RCC 7860 (cell line): ENCODE measurements around the gene RMRP.

Experiments
- DNase-seq: peaks from one replicate; pipeline ENCODE4 v3.0.0-alpha.2; 2015; ENCODE audit warnings: low spot score
- FAIRE-seq: peaks from 2 replicates; lab custom pipeline; 2012; peaks lifted over from hg19 to GRCh38; lab: Jason Lieb, UNC

RMRP gene

DNA sequence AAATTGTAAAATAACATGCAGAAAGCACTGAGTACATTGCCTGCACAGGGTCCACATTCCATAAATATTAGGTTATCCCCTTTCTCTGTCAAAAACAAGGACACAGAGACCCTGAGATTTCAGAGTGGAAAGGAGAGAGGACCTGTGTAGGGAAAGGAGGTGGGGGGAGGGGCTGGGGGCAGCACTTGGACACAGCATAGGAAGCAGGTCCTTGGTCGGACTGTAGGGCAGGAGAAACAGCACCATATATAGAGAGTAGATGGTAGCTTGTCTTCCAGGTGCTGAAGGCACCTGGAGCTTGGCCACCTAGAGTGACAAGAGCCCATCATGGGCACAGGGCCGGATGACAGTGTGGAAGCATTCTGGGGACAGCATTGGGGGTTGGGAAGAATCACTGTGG, 29.5 kb upstream of the RMRP start:
- no peak for DNase-seq
- no peak for FAIRE-seq

DNA sequence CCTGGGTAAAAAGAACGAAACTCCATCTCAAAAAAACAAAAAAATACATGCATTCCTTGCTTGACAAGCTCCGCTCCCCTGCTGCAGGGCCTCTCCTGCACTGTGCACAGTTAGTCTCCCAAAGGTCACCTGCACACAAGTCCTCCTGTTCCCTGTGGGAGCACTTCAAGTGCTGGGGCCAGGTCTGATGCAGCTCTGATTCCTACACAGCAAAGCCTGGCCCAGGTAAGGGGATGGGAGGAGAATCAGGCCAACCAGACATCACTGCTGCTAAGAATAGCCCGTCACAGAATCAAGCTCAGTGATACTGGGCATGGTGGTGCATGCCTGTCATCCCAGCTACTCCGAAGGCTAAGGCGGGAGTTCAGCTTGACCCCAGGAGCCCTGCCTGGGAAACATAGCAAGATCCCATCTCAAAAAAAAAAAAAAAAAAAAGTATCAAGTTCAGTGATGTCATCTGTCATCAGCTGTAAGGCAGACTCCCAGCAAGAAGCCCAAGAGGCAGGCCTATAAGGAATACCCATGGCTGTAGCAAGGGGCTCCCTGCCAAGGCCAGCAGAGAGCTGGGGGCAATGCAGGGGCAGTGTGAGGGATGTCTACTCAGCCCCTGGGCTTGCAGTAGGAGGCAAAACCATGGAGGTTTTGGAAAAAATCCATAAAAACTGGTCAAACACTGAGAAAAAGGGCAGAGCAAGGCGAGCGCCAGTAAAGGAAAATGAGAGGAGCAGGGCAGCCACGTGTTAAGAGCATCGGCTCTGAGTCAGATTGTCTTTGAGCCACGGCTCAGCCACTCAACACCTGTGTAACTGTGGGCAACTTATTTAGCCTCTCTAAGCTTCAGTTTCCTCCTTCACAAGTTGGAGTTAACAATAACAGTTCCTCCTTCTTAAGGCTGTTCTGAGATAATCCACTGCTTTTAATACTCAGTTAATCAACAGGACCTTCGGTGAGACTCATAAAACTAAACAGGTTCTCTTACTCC, 28.7 kb upstream of the RMRP start:
- FAIRE-seq, result no peak
- DNase-seq, result no peak

DNA sequence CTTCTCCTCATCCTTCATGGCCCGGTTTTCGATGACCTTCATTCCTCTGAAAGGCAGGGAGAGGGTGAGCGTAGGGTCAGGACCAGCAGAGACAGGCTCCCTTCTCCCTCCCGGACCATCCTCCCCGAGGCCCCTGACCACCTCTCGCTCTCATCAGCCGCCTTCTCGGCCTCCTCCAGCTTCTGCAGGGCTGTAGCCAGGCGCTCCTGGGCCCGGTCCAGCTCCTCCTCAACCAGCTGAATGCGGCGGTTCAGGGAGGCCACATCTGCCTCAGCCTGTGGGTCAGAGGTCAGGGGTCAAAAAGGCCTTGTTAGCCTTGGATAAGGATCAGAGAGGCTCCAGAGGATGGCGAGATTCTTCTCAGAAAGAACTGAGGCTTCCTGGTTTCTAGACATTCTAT, 27.7 kb upstream of the RMRP start:
- FAIRE-seq, result no peak
- no peak for DNase-seq

DNA sequence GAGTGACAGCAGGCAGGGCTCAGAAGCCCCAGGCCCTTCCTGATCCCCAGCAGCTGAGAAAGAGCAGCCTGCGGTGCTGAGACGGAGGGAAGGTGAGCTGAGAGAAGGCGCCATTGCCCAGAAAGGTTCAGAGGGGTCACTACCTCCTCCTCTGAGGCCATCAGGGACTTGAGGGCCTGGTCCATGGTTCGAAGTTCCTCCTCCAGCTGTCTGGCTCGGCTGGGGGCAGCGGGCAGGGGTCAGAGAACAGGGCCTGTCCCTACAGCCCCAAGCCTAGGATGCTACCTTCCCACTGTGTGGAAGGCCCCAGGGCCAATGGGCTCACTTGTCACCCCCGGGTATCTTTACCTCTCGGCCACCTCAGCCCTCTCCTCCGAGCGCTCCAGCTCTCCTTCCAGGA, 27.1 kb upstream of the RMRP start:
- FAIRE-seq (no peak), DNase-seq (no peak)

DNA sequence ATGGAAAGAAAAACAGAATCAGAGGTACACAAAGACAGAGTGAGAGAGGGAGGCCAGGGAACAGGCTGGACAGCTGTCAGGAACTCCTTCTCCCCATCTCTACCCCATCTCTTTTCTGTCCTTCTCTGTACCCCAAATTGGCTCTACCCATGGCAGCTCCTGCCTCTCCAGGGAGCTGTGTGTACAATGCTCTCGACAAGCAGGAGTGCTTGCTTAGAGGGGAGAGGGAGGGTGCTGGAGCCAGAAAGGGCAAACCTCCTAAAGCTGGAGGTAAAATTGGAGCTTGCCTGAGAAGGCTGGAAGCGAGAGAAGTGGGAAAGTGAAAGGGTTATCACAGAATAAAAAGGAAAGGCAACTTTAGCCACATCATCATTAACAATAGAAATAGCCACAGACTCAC, 25.5 kb upstream of the RMRP start:
- no peak for FAIRE-seq
- DNase-seq, result no peak

- no peak for DNase-seq
- FAIRE-seq, result no peak
Measured at GRCh38 chr9:35682520-35683315, 24.9 kb upstream of the RMRP start.

DNA sequence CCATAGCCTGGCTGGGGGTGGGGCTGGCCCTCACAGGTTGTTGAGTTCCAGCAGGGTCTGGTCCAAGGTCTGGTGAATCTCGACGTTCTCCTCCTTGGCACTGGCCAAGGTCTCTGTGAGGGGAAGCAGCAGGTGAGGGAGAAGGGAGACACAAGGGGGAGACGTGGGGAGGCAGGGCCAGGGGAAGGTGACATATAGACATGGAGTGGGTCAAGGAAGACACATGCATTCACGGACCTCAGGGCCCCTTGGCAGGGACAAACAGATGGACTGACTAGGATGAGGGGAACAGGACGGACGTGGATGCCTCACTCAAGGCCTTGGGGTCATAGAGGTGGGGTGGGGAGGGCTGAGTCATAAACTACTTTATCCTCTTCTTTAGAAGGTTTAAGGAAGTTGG, 24.2 kb upstream of the RMRP start:
- no peak for FAIRE-seq
- no peak for DNase-seq

- no peak for DNase-seq
- no peak for FAIRE-seq
Measured at GRCh38 chr9:35681341-35682002, 23.7 kb upstream of the RMRP start.

DNA sequence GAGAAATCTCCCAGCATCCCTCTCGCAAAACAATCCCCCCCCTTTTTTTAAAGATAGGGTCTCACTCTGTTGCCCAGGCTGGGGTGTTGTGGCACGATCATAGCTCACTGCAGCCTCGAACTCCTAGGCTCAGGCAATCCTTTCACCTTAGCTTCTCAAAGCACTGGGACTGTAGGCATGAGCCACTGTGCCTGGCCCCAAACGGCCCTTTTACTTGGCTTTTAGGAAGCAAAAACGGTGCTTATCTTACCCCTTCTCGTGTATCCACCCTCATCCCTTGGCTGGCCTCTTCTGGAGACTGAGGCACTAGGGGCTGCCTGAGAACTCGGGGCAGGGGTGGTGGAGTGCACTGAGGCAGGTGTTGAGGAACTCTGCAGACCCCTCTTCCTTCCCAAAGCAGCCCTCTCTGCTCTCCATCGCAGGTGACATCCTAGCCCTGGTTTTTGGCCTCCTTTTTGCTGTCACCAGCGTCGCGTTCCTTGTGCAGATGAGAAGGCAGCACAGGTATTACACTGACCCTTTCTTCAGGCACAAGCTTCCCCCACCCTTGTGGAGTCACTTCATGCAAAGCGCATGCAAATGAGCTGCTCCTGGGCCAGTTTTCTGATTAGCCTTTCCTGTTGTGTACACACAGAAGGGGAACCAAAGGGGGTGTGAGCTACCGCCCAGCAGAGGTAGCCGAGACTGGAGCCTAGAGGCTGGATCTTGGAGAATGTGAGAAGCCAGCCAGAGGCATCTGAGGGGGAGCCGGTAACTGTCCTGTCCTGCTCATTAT, 22.7 kb upstream of the RMRP start:
- DNase-seq, result no peak

DNA sequence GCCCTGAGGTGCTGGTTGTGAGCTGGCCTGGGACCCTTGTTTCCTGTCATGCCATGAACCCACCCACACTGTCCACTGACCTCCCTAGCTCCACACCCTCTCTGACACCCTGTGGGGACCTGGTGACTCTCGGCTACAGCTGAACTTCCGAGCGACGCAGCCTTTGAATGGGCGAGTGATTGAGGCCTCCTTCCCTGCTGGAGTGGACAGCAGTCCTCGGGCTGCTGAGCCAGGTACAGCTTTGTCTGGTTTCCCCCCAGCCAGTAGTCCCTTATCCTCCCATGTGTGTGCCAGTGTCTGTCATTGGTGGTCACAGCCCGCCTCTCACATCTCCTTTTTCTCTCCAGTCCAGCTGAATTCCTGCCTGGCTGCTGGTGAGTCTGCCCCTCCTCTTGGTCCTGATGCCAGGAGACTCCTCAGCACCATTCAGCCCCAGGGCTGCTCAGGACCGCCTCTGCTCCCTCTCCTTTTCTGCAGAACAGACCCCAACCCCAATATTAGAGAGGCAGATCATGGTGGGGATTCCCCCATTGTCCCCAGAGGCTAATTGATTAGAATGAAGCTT, 22.0 kb upstream of the RMRP start:
- DNase-seq (no peak), FAIRE-seq (no peak)

More for the DNA sequence above, 22.7 kb upstream of the RMRP start:
- FAIRE-seq, result no peak

GRCh38 chr9:35679091-35679490, 21.3 kb upstream of the RMRP start:
- DNase-seq (no peak), FAIRE-seq (no peak)

DNA sequence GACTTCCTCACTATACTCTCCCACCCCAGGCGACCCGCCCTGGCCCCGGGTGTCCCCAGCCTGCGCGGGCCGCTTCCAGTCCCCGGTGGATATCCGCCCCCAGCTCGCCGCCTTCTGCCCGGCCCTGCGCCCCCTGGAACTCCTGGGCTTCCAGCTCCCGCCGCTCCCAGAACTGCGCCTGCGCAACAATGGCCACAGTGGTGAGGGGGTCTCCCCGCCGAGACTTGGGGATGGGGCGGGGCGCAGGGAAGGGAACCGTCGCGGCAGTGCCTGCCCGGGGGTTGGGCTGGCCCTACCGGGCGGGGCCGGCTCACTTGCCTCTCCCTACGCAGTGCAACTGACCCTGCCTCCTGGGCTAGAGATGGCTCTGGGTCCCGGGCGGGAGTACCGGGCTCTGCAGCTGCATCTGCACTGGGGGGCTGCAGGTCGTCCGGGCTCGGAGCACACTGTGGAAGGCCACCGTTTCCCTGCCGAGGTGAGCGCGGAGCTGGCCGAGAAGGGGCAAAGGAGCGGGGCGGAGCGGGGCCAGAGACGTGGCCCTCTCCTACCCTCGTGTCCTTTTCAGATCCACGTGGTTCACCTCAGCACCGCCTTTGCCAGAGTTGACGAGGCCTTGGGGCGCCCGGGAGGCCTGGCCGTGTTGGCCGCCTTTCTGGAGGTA, 18.0 kb upstream of the RMRP start:
- FAIRE-seq, result no peak
- DNase-seq, result no peak

- no peak for DNase-seq
Measured at GRCh38 chr9:35675204-35675603, 17.4 kb upstream of the RMRP start.

DNA sequence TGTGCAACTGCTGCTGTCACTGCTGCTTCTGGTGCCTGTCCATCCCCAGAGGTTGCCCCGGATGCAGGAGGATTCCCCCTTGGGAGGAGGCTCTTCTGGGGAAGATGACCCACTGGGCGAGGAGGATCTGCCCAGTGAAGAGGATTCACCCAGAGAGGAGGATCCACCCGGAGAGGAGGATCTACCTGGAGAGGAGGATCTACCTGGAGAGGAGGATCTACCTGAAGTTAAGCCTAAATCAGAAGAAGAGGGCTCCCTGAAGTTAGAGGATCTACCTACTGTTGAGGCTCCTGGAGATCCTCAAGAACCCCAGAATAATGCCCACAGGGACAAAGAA, 16.2 kb upstream of the RMRP start:
- FAIRE-seq (no peak), DNase-seq (no peak)

More at GRCh38 chr9:35675204-35675603, 17.4 kb upstream of the RMRP start:
- no peak for FAIRE-seq

- FAIRE-seq, result no peak
- DNase-seq, result no peak
Measured at GRCh38 chr9:35673132-35674024, 15.6 kb upstream of the RMRP start, which contains the start of gene CA9. Gene CA9 (plus strand): TSS chr9:35673928. CDS start chr9:35673960, 32 bp downstream.

GRCh38 chr9:35669331-35670145, 11.7 kb upstream of the RMRP start:
- DNase-seq, result peak; percentile 79
- FAIRE-seq, result peak; percentile 88

- DNase-seq (no peak), FAIRE-seq (no peak)
Measured at GRCh38 chr9:35667939-35668338, 10.1 kb upstream of the RMRP start.

GRCh38 chr9:35666549-35666948, 8.7 kb upstream of the RMRP start:
- FAIRE-seq (no peak), DNase-seq (no peak)
